Upper lobe of left lung (tissue), 6 donors: ENCODE measurements around the gene ABCF3. TPM values are rescaled to one million over a fixed set of nuclear protein-coding genes. Genes with fewer than 3 reads are reported as not detected.
A peak's percentile ranks its signal among the peaks of the same experiment; 100 is the strongest.

Experiments
- ATAC-seq, 2 donors: fragments of 200-7000 bp; cut with Tn5 transposase; one replicate each; pipeline ENCODE4 v1.9.1; 2022; ENCODE audit warnings: mild to moderate bottlenecking in 2 of 2, moderate library complexity in 2 of 2; ENCODE audit not compliant: low FRiP score in 2 of 2
- DNase-seq, 2 donors: peaks; one replicate each; pipeline ENCODE4 v3.0.0-alpha.2; 2019 to 2020
- H3K27ac ChIP-seq, 4 donors: fragments of 200-600 bp; sonication (generic); one replicate each; pipeline ENCODE4 v1.5.1; 2016 to 2019
- H3K27me3 ChIP-seq, 4 donors: fragments of 200-600 bp; sonication (generic); one replicate each; pipeline ENCODE4 v1.5.1; 2017 to 2019
- H3K36me3 ChIP-seq, 4 donors: fragments of 200-600 bp; sonication (generic); one replicate each; pipeline ENCODE4 v1.5.1; 2016 to 2019
- H3K4me1 ChIP-seq, 4 donors: fragments of 200-600 bp; sonication (generic); one replicate each; pipeline ENCODE4 v1.5.1; 2018 to 2019
- H3K4me3 ChIP-seq, 4 donors: fragments of 200-600 bp; sonication (generic); one replicate each; pipeline ENCODE4 v1.5.1; 2017 to 2019; ENCODE audit warnings: mild to moderate bottlenecking in 2 of 4, moderate library complexity in 1 of 4
- H3K9me3 ChIP-seq, 4 donors: fragments of 200-600 bp; sonication (generic); one replicate each; pipeline ENCODE4 v1.5.1; 2018 to 2019
- CTCF ChIP-seq, 6 experiments: fragments of 450-650 bp in 4 of 6; fragments of 200-600 bp in 2 of 6; sonication (generic) in 2 of 6; IDR thresholded peaks; one replicate each; pipeline ENCODE4 v1.5.1; 2016 to 2019; ENCODE audit warnings: antibody characterized with exemption in 6 of 6
- EP300 ChIP-seq, 4 donors: sonication (generic); formaldehyde crosslinking; IDR thresholded peaks; one replicate each; pipeline ENCODE4 v1.5.1; 2017; ENCODE audit warnings: antibody characterized with exemption in 4 of 4, control low read depth in 2 of 4
- POLR2A ChIP-seq, 4 donors: fragments of 450-650 bp; IDR thresholded peaks; one replicate each; pipeline ENCODE4 v1.5.1; 2016 to 2017; ENCODE audit warnings: antibody characterized with exemption in 4 of 4, mild to moderate bottlenecking in 2 of 4
- POLR2AphosphoS5 ChIP-seq, 2 donors: sonication (generic); formaldehyde crosslinking; IDR thresholded peaks; one replicate each; pipeline ENCODE4 v1.5.1; 2017; ENCODE audit warnings: antibody characterized with exemption in 2 of 2
- WGBS, 2 donors: methylation state at CpG; one replicate each; pipeline ENCODE4 v1.1.5; 2017 to 2018; 5-methylcytosine and 5-hydroxymethylcytosine counted together
- total RNA-seq, 6 donors: library from RNA; depleted of rRNA in 4 of 6; stranded (reverse); fragments of >200 nt in 4 of 6; gene quantifications; one replicate each; pipeline versions ENCODE4 v1.1.0 to v1.2.1, GENCODE V29; 2016 to 2021
- donor health status: DM: no; HTN: no; CAD: no; lungs with moderate emphysema.
- donor health status: DM: no; HTN: yes; CAD: no; lungs with severe emphysema.

Gene ABCF3
- total RNA-seq, 6 donors from 2014 or later, result 52.6 to 184 (median 73.1) TPM

DNA sequence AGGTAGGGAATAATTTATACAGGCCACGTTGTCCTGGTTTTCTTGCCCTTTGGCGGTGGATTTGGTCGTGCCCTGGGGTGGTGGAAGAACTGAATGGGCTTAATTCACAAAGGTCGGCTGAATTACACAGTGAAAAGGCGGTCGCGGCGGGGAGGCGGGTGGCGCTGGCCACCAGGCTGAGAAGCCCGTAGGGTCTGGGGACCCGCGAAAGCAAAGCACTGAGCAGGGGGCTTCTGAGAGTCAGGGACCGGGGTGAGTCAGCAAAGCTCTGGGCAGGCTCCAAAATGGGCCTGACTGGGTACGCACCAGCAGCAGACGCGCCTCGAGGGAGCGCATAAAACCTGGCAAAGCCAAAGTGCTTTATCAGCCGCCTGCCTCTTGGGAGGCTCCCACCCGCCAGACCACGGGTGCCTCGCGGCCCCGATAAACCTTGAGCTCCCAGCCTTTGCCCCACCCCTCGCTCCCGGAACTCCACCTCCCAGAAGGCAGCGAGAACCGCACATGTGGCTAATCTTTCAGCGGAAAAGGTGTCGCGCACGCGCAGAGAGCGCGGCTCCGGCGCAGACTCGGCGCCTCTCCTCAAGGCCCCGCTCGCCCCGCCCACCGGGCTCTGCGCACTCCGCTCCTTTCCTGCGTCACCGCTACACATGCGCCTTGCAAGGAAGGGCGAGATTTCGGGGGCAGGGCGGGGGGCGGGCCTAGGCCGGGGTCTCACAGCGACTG, 377 bp upstream of the ABCF3 start:
- DNase-seq (peak; percentile 99 to 100), ATAC-seq (peak; percentile 98)
- peak in 1 of 4 donors; percentile 38 for TF ChIP-seq EP300 (IDR thresholded peaks at IDR 0.05)
- TF ChIP-seq POLR2A (IDR thresholded peaks at IDR 0.05), result no peak
- TF ChIP-seq CTCF (IDR thresholded peaks at IDR 0.05), result peak in 1 of 6 experiments; percentile 33
- peak in 1 of 2 donors; percentile 84 for TF ChIP-seq POLR2AphosphoS5 (IDR thresholded peaks at IDR 0.05)
- no peaks in the 10 kb centered on the region for H3K27me3 ChIP-seq
- H3K36me3 ChIP-seq, result peaks cover 43 to 71% (median 63%) of the 10 kb centered on the region in 4 donors
- peak overlapping the region; percentile 83 to 91 (median 86) for H3K27ac ChIP-seq
- H3K4me3 ChIP-seq, result peak overlapping the region; percentile 68 to 95 (median 78)
- peaks cover 16 to 28% (median 20%) of the 10 kb centered on the region in 4 donors for H3K4me1 ChIP-seq
- WGBS, 2 donors, result 5 to 11% methylated on average over 24 to 38 of the region's 55 CpGs
- H3K9me3 ChIP-seq, result no peaks in the 10 kb centered on the region

DNA sequence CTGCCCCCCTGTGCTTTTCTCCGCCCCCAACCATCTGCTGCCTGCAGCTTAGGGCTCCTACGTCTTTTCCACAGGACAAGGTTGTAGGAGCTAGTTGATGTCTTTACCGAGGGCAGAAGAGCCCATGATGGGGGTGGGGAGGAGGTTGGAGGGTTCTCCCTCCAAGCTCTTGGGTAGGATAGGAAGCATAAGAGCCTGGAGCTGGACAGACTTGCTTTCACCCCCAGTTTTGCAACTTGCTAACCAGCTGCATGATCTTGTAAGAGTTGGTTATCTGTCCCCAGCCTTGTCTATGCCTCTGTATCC, 856 bp downstream of the ABCF3 start:
- Histone ChIP-seq H3K4me3 (peak overlapping the region; percentile 68 to 95 (median 78)), H3K27ac (peak overlapping the region; percentile 83 to 91 (median 86)), H3K36me3 (peaks cover 41 to 71% (median 63%) of the 10 kb centered on the region in 4 donors), H3K27me3 (no peaks in the 10 kb centered on the region), H3K9me3 (no peaks in the 10 kb centered on the region), H3K4me1 (peaks cover 16 to 28% (median 20%) of the 10 kb centered on the region in 4 donors)
- TF ChIP-seq EP300 (IDR thresholded peaks at IDR 0.05), result no peak
- TF ChIP-seq CTCF (IDR thresholded peaks at IDR 0.05), result no peak
- no peak for TF ChIP-seq POLR2A (IDR thresholded peaks at IDR 0.05)
- no peak for TF ChIP-seq POLR2AphosphoS5 (IDR thresholded peaks at IDR 0.05)
- DNase-seq (no peak), ATAC-seq (no peak)
- 14 to 17% methylated on average over 2 to 3 of the region's 3 CpGs for WGBS, 2 donors

DNA sequence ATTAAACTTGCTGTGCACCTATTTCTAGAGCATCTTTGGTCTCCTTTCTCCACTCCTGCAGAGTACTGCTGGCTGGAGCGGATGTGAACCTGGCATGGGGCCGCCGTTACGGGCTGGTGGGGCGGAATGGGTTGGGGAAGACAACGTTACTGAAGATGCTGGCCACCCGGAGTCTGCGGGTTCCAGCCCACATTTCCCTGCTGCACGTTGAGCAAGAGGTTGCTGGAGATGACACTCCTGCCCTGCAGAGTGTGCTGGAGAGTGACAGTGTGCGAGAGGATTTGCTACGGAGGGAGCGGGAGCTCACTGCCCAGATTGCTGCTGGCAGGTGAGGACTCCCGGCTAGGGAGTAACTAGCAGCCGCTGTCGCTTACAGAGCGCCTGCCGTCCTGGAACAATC, 2.1 kb downstream of the ABCF3 start:
- H3K36me3 ChIP-seq, result peaks cover 39 to 71% (median 63%) of the 10 kb centered on the region in 4 donors
- H3K4me3 ChIP-seq, result no peak overlapping the region
- no peaks in the 10 kb centered on the region for H3K27me3 ChIP-seq
- no peak overlapping the region for H3K27ac ChIP-seq
- TF ChIP-seq CTCF (IDR thresholded peaks at IDR 0.05), result no peak
- DNase-seq (no peak), ATAC-seq (no peak)
- peaks cover 16 to 28% (median 20%) of the 10 kb centered on the region in 4 donors for H3K4me1 ChIP-seq
- no peaks in the 10 kb centered on the region for H3K9me3 ChIP-seq
- 90 to 95% methylated on average over 17 of the region's 17 CpGs for WGBS, 2 donors

- H3K4me3 ChIP-seq, result no peak overlapping the region
- WGBS, 2 donors, result 93 to 100% methylated on average over 5 to 13 of the region's 13 CpGs
- no peak overlapping the region for H3K27ac ChIP-seq
- no peaks in the 10 kb centered on the region for H3K27me3 ChIP-seq
- H3K9me3 ChIP-seq, result no peaks in the 10 kb centered on the region
- DNase-seq (no peak), ATAC-seq (no peak)
- peaks cover 40 to 71% (median 64%) of the 10 kb centered on the region in 4 donors for H3K36me3 ChIP-seq
- peaks cover 16 to 28% (median 20%) of the 10 kb centered on the region in 4 donors for H3K4me1 ChIP-seq
- TF ChIP-seq POLR2A (IDR thresholded peaks at IDR 0.05) (no peak), CTCF (IDR thresholded peaks at IDR 0.05) (no peak)
Measured at GRCh38 chr3:184189421-184189820, 3.4 kb downstream of the ABCF3 start.

- Histone ChIP-seq H3K4me1 (peaks cover 0 to 8% (median under 1%) of the 10 kb centered on the region in 4 donors), H3K36me3 (peaks cover 43 to 89% (median 78%) of the 10 kb centered on the region in 4 donors), H3K27me3 (no peaks in the 10 kb centered on the region), H3K4me3 (no peak overlapping the region), H3K27ac (no peak overlapping the region), H3K9me3 (no peaks in the 10 kb centered on the region)
- DNase-seq (no peak), ATAC-seq (no peak)
- 95% methylated on average over 9 to 10 of the region's 10 CpGs for WGBS, 2 donors
- TF ChIP-seq CTCF (IDR thresholded peaks at IDR 0.05), result no peak
- no peak for TF ChIP-seq POLR2A (IDR thresholded peaks at IDR 0.05)
- TF ChIP-seq POLR2AphosphoS5 (IDR thresholded peaks at IDR 0.05), result no peak
- no peak for TF ChIP-seq EP300 (IDR thresholded peaks at IDR 0.05)
Measured at GRCh38 chr3:184192889-184193288, 6.9 kb downstream of the ABCF3 start.
